T-cell (primary cell): ENCODE data around the gene UBE2H. TPM values are rescaled to one million over a fixed set of nuclear protein-coding genes. Genes with fewer than 3 reads are reported as not detected.

Experiments used
- ATAC-seq, 4 experiments: fragments of 200-7000 bp in 3 of 4; fragments of 150-1000 bp in 1 of 4; cut with Tn5 transposase; replicated peaks in 1 of 4; 1 replicate in 3 of 4; 2 replicates in 1 of 4; pipeline ENCODE4 v1.10.0; 2021; ENCODE audit warnings: moderate library complexity in 3 of 4, mild to moderate bottlenecking in 2 of 4, moderate number of reproducible peaks in 1 of 4
- CTCF ChIA-PET, 2 donors: fragments of 300-600 bp; sonication (Branson Sonifier 250); formaldehyde crosslinking; loops; one replicate each; lab custom pipeline; 2022; ENCODE audit warnings: antibody characterized with exemption in 2 of 2; lab: Charles Lee
- POLR2A ChIA-PET, 2 donors: fragments of 300-600 bp; sonication (Branson Sonifier 250); formaldehyde crosslinking; loops; one replicate each; lab custom pipeline; 2022; ENCODE audit warnings: antibody characterized with exemption in 2 of 2; lab: Charles Lee
- DNase-seq, 35 experiments: peaks; one replicate each; pipeline versions ENCODE4 v3.0.0 to v3.0.0-alpha.2; 2013 to 2023
- H3K27ac ChIP-seq: one replicate; pipeline ENCODE4 v1.5.1; 2013; ENCODE audit warnings: low read length
- H3K27me3 ChIP-seq, 2 experiments: replicated peaks in 1 of 2; 1 replicate in 1 of 2; 2 replicates in 1 of 2; pipeline versions ENCODE4 v1.6.1 to v1.7.0; 2013; ENCODE audit warnings: low read length in 1 of 2, mixed read lengths in 1 of 2; ENCODE audit not compliant: control insufficient read depth in 2 of 2, insufficient read depth in 2 of 2; ENCODE audit errors: extremely low read depth in 1 of 2
- H3K36me3 ChIP-seq, 2 donors: 1 replicate in 1 of 2; 2 replicates in 1 of 2; pipeline versions ENCODE4 v1.6.1 to v1.7.0; 2013; ENCODE audit warnings: low read length in 1 of 2; ENCODE audit not compliant: control insufficient read depth in 2 of 2, insufficient read depth in 1 of 2; ENCODE audit errors: extremely low read depth in 1 of 2
- H3K4me1 ChIP-seq, 2 experiments: 1 replicate in 1 of 2; 2 replicates in 1 of 2; pipeline versions ENCODE4 v1.6.1 to v1.7.0; 2013; ENCODE audit warnings: low read length in 2 of 2, mixed read lengths in 1 of 2; ENCODE audit not compliant: insufficient read depth in 2 of 2, control insufficient read depth in 1 of 2; ENCODE audit errors: extremely low read depth in 1 of 2
- H3K4me3 ChIP-seq, 2 donors: 1 replicate in 1 of 2; 2 replicates in 1 of 2; pipeline versions ENCODE4 v1.5.1 to v1.7.0; 2013; ENCODE audit warnings: mild to moderate bottlenecking in 2 of 2, low read length in 1 of 2, moderate library complexity in 1 of 2; ENCODE audit not compliant: control insufficient read depth in 1 of 2; ENCODE audit errors: extremely low read depth in 1 of 2
- H3K9me3 ChIP-seq: 2 replicates; pipeline ENCODE4 v1.7.0; 2013
- H3K27ac Mint-ChIP-seq, 2 donors: one replicate each; pipeline ENCODE4 v1.8.0; 2020 to 2021; ENCODE audit warnings: mild to moderate bottlenecking in 2 of 2, mixed read lengths in 2 of 2
- H3K27me3 Mint-ChIP-seq, 2 donors: one replicate each; pipeline ENCODE4 v1.8.0; 2021 to 2022; ENCODE audit warnings: mixed read lengths in 2 of 2
- H3K36me3 Mint-ChIP-seq: one replicate; pipeline ENCODE4 v1.8.0; 2021; ENCODE audit warnings: mixed read lengths
- H3K4me1 Mint-ChIP-seq, 3 donors: one replicate each; pipeline ENCODE4 v1.8.0; 2020 to 2022; ENCODE audit warnings: mixed read lengths in 3 of 3, mild to moderate bottlenecking in 1 of 3
- H3K4me3 Mint-ChIP-seq, 3 donors: one replicate each; pipeline ENCODE4 v1.8.0; 2020 to 2022; ENCODE audit warnings: mild to moderate bottlenecking in 3 of 3, mixed read lengths in 3 of 3, moderate library complexity in 3 of 3
- H3K9me3 Mint-ChIP-seq, 3 donors: one replicate each; pipeline ENCODE4 v1.8.0; 2020 to 2022; ENCODE audit warnings: mixed read lengths in 3 of 3
- WGBS: methylation state at CpG from one replicate; pipeline ENCODE4 v1.1.5; 2013; ENCODE audit warnings: missing lambda C conversion rate; ENCODE audit not compliant: insufficient coverage; 5-methylcytosine and 5-hydroxymethylcytosine counted together
- total RNA-seq, 35 experiments: library from RNA in 6 of 35; stranded (reverse) in 6 of 35; fragments of 120-200 nt in 1 of 35; gene quantifications; one replicate each; pipeline versions ENCODE4 v1.2.1 to v1.2.4 and lab custom pipeline; 2013 to 2026

Gene UBE2H
- total RNA-seq, 5 donors from 2014 or later (not counting 1 experiment from before 2014, with no cell fraction given) = 37.5 to 63.8 (median 50.1) TPM

GRCh38 chr7:129845178-129845971 is 107.4 kb downstream of the UBE2H start:
- Mint-ChIP-seq H3K4me3 (peak overlapping the region in 1 of 3 donors; percentile 10), H3K36me3 (peaks cover 6% of the 10 kb centered on the region), H3K27me3 (no peaks in the 10 kb centered on the region), H3K4me1 (peaks cover 53 to 69% (median 67%) of the 10 kb centered on the region in 3 donors), H3K27ac (peak overlapping the region; percentile 1 to 47), H3K9me3 (no peaks in the 10 kb centered on the region)
- POLR2A ChIA-PET = no interaction called here
- ATAC-seq = no peak
- Histone ChIP-seq H3K4me1 (peaks cover 24 to 28% of the 10 kb centered on the region in 2 experiments), H3K27me3 (no peaks in the 10 kb centered on the region), H3K4me3 (no peak overlapping the region), H3K9me3 (no peaks in the 10 kb centered on the region), H3K27ac (no peak overlapping the region), H3K36me3 (no peaks in the 10 kb centered on the region)
- 87% methylated on average over 3 of the region's 3 CpGs for WGBS
- CTCF ChIA-PET = no interaction called here
- no peak for DNase-seq

- Mint-ChIP-seq H3K27me3 (no peaks in the 10 kb centered on the region), H3K9me3 (no peaks in the 10 kb centered on the region), H3K4me1 (peaks cover 51 to 68% (median 64%) of the 10 kb centered on the region in 3 donors), H3K4me3 (no peak overlapping the region), H3K27ac (peak overlapping the region; percentile 52 to 63), H3K36me3 (peaks cover 7% of the 10 kb centered on the region)
- H3K27ac ChIP-seq = no peak overlapping the region
- H3K27me3 ChIP-seq = no peaks in the 10 kb centered on the region
- H3K36me3 ChIP-seq = peaks cover 0 to 2% of the 10 kb centered on the region in 2 donors
- no peaks in the 10 kb centered on the region for H3K9me3 ChIP-seq
- peaks cover 24 to 28% of the 10 kb centered on the region in 2 experiments for H3K4me1 ChIP-seq
- DNase-seq (no peak), ATAC-seq (peak in 2 of 4 experiments; percentile 45 to 56)
- WGBS = 4% methylated on average over 2 of the region's 7 CpGs
- CTCF ChIA-PET = no interaction called here
- POLR2A ChIA-PET = interaction anchor here in 1 of 2 donors (0.6 kb wide), 1 partner anchor 41 kb away, joined by 3 read pairs; no protein-coding TSS in a partner anchor
- H3K4me3 ChIP-seq = no peak overlapping the region
These were observed 108.6 kb downstream of the UBE2H start for GRCh38 chr7:129843978-129844840.

DNA sequence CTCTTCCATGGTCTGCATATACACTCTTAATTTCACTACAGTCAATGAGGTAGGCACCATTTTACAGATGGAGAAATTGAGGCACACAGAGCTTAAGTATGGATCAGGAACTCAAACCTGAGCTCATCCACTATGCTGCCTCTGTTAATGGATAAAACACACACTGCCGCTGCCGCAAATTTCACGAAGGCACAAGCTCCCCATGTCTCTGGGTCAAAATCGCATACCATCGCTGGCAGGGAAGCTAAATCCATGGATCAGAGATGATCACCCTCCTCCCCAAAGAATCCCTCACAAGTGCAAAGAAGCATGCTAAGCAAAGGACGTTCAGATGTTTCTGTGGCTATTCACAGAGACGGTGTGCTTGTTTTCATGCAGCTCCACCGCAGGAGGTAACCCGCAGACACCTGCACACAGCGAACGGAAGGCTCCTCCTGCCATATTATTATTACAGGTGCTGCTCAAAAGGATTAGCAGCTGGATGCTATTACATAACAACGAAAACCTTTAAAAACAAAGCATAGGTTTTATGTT is 109.3 kb downstream of the UBE2H start:
- peaks cover 51 to 65% (median 64%) of the 10 kb centered on the region in 3 donors for H3K4me1 Mint-ChIP-seq
- ATAC-seq (no peak), DNase-seq (no peak)
- no peak overlapping the region for H3K27ac ChIP-seq
- H3K36me3 Mint-ChIP-seq = peaks cover 11% of the 10 kb centered on the region
- ChIA-PET POLR2A (interaction anchor here in 1 of 2 donors (0.5 kb wide), 1 partner anchor 29 kb away, joined by 5 read pairs; no protein-coding TSS in a partner anchor), CTCF (interaction anchor here in 1 of 2 donors (0.7 kb wide), 1 partner anchor 270 kb away, joined by 4 read pairs; no protein-coding TSS in a partner anchor)
- no peak overlapping the region for H3K27ac Mint-ChIP-seq
- peaks cover 24 to 28% of the 10 kb centered on the region in 2 experiments for H3K4me1 ChIP-seq
- H3K9me3 Mint-ChIP-seq = no peaks in the 10 kb centered on the region
- H3K36me3 ChIP-seq = peaks cover 0 to 8% of the 10 kb centered on the region in 2 donors
- no peaks in the 10 kb centered on the region for H3K27me3 ChIP-seq
- no peak overlapping the region for H3K4me3 Mint-ChIP-seq
- no peaks in the 10 kb centered on the region for H3K9me3 ChIP-seq
- 94% methylated on average over 11 of the region's 12 CpGs for WGBS
- no peaks in the 10 kb centered on the region for H3K27me3 Mint-ChIP-seq
- no peak overlapping the region for H3K4me3 ChIP-seq

GRCh38 chr7:129841465-129841864 is 111.3 kb downstream of the UBE2H start:
- peaks cover 43 to 52% (median 52%) of the 10 kb centered on the region in 3 donors for H3K4me1 Mint-ChIP-seq

GRCh38 chr7:129840757-129841156 is 112.0 kb downstream of the UBE2H start:
- Histone ChIP-seq H3K9me3 (no peaks in the 10 kb centered on the region), H3K27me3 (no peaks in the 10 kb centered on the region), H3K4me3 (no peak overlapping the region), H3K36me3 (peaks cover 0 to 31% of the 10 kb centered on the region in 2 donors), H3K27ac (no peak overlapping the region), H3K4me1 (peaks cover 21 to 25% of the 10 kb centered on the region in 2 experiments)
- CTCF ChIA-PET = no interaction called here
- Mint-ChIP-seq H3K4me1 (peaks cover 38 to 46% (median 45%) of the 10 kb centered on the region in 3 donors), H3K4me3 (no peak overlapping the region), H3K27me3 (no peaks in the 10 kb centered on the region), H3K9me3 (no peaks in the 10 kb centered on the region), H3K27ac (peak overlapping the region; percentile 36 to 72), H3K36me3 (peaks cover 16% of the 10 kb centered on the region)
- ATAC-seq (no peak), DNase-seq (no peak)
- no CpG with 5 or more reads among the region's 4 CpGs for WGBS
- POLR2A ChIA-PET = no interaction called here

More at GRCh38 chr7:129841465-129841864, 111.3 kb downstream of the UBE2H start:
- H3K4me3 ChIP-seq = no peak overlapping the region
- peak overlapping the region; percentile 43 to 75 for H3K27ac Mint-ChIP-seq
- 40% methylated on average over 1 of the region's 3 CpGs for WGBS
- POLR2A ChIA-PET = no interaction called here
- H3K36me3 ChIP-seq = peaks cover 0 to 24% of the 10 kb centered on the region in 2 donors
- no peak for DNase-seq
- H3K27me3 Mint-ChIP-seq = no peaks in the 10 kb centered on the region
- H3K9me3 ChIP-seq = no peaks in the 10 kb centered on the region
- peaks cover 24 to 25% of the 10 kb centered on the region in 2 experiments for H3K4me1 ChIP-seq
- ATAC-seq = peak in 3 of 4 experiments; percentile 43 to 70 (median 60)
- CTCF ChIA-PET = interaction anchor here in 1 of 2 donors (0.7 kb wide), 1 partner anchor 51 kb away, joined by 3 read pairs; no protein-coding TSS in a partner anchor
- no peak overlapping the region for H3K27ac ChIP-seq
- H3K27me3 ChIP-seq = no peaks in the 10 kb centered on the region
- no peak overlapping the region for H3K4me3 Mint-ChIP-seq
- H3K36me3 Mint-ChIP-seq = peaks cover 16% of the 10 kb centered on the region
- H3K9me3 Mint-ChIP-seq = no peaks in the 10 kb centered on the region
